ENCODE measurements around the gene TMEM243. TPM values are rescaled to one million over a fixed set of nuclear protein-coding genes. Genes with fewer than 3 reads are reported as not detected.

The TMEM243 gene
- total and polyA plus RNA-seq, 2 experiments from 2014 or later, result 52.7 to 76.9 TPM

DNA sequence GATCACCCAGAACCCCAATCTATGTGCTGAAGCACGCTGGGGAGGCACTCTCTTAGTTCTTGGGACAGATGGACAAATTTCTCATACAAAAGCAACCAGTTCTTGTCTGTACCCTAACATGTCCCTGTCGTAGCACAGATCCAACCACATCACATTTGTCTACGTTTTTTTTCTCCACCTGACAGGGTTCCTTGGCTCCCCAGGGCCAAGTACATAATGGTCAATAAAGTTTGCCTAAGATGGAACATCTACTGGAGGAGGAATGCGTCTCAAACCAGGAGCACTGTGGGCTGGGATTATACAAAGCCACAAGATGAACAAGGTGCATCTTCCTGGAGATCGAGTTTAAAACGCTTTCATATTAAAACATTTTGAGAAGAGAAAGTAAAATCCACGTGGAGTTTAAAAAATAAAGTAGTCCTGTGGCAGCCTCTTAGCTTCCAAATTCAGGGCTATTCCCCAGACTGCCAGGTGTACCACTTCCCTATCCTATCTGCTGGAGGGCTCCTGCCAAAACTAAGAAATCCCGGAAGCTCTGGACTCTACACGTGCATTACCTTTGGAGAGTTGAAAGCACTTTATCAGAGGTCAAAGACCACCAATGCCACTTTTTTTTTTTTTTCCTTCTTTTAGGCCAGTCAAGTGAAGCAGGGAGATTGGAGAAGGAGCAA is 1.4 kb downstream of the TMEM243 start:
- Histone ChIP-seq H3K4me3 (peak overlapping the region; percentile 99), H3F3A (ENCODE audit: insufficient read depth) (peaks cover 13% of the 10 kb centered on the region; the same call in 1 of the 2 replicates), H3K27ac (0 out of 2 replicates have a peak overlapping the region, but pooled peaks have one; percentile 91), H3K4me2 (ENCODE audit: unreplicated experiment) (peak overlapping the region; percentile 94), H3K4me1 (ENCODE audit: insufficient read depth) (peaks cover 38% of the 10 kb centered on the region), H3K27me3 (replicated peaks; ENCODE audit: insufficient read depth) (no peaks in the 10 kb centered on the region), H4K20me1 (ENCODE audit: insufficient read depth) (no peaks in the 10 kb centered on the region), H3K9me2 (ENCODE audit: insufficient read depth) (no peaks in the 10 kb centered on the region), H2AFZ (no peak overlapping the region; the same call in 1 of the 2 replicates), H3K36me3 (ENCODE audit: low read depth) (no peaks in the 10 kb centered on the region), H3K9me3 (ENCODE audit: low read depth) (no peaks in the 10 kb centered on the region), H3K9ac (peak overlapping the region; percentile 99), H3K79me2 (ENCODE audit: insufficient read depth) (peaks cover 77% of the 10 kb centered on the region)
- DNase-seq, result no peak
- no peak for TF ChIP-seq EZH2phosphoT487 (IDR thresholded peaks at IDR 0.05; ENCODE audit: insufficient read depth, low read depth)
- TF ChIP-seq EZH2 (IDR thresholded peaks at IDR 0.05; ENCODE audit: insufficient read depth, poor library complexity, severe bottlenecking), result no peak
- WGBS, 2 experiments (ENCODE audit: low coverage in 1 of 2, low lambda C conversion rate in 2 of 2, missing lambda C conversion rate in 2 of 2), result 65% methylated on average over 9 of the region's 9 CpGs
- in situ Hi-C loops (cut with MboI), result no loop called here

DNA sequence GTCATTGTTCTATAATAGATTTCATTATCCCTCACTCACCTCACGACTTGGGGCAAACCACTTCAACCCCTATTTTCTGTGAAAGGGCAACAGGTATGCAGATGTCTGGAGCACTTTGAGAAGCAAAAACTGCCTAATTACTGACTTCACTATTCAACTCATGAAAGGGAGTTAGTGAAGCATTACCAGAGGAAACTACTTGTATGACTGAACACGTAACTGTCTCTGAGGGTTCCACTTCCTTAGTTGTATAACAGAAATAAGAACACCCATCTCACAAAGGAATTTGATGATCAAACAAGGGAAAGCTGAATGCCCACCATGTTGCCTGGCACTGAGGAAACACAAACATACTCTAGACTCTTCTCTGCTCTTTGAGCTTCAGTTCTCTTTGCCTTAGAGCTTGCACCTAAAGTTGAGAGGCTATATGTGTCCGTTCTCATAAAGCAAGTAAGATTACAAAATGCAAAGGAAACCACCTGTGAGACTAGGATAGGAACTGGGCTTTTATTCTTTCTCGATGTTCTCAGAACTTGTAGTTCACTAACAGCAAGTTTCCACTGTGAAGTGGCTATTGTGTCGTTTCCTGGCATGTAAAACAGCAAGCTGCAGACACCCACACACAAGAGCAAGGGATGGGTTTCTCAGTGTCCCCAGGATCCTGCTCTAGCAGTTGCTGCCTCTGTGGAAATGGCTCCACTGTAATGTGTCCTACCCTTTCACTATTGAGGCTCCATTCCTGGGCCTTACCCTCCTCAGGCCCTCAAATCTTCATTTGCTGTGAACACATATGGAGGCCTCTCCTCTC is 2.6 kb downstream of the TMEM243 start:
- Histone ChIP-seq H3K4me1 (ENCODE audit: insufficient read depth) (peaks cover 50% of the 10 kb centered on the region), H3K79me2 (ENCODE audit: insufficient read depth) (peaks cover 89% of the 10 kb centered on the region), H4K20me1 (ENCODE audit: insufficient read depth) (0 out of 2 replicates have a peak, but pooled peaks cover 3% of the 10 kb centered on the region), H3K27me3 (replicated peaks; ENCODE audit: insufficient read depth) (no peaks in the 10 kb centered on the region), H3K4me2 (ENCODE audit: unreplicated experiment) (peak overlapping the region; percentile 94), H3K27ac (peak overlapping the region; percentile 16; the same call in 1 of the 2 replicates), H3K9ac (no peak overlapping the region), H2AFZ (no peak overlapping the region), H3K9me2 (ENCODE audit: insufficient read depth) (no peaks in the 10 kb centered on the region), H3K9me3 (ENCODE audit: low read depth) (no peaks in the 10 kb centered on the region), H3K4me3 (peak overlapping the region; percentile 99), H3K36me3 (ENCODE audit: low read depth) (no peaks in the 10 kb centered on the region), H3F3A (ENCODE audit: insufficient read depth) (peaks cover 19% of the 10 kb centered on the region; the same call in 1 of the 2 replicates)
- DNase-seq, result peak; percentile 31
- 58 to 65% methylated on average over 5 of the region's 5 CpGs for WGBS, 2 experiments (ENCODE audit: low coverage in 1 of 2, low lambda C conversion rate in 2 of 2, missing lambda C conversion rate in 2 of 2)
- TF ChIP-seq EZH2phosphoT487 (IDR thresholded peaks at IDR 0.05; ENCODE audit: insufficient read depth, low read depth), result no peak
- no peak for TF ChIP-seq EZH2 (IDR thresholded peaks at IDR 0.05; ENCODE audit: insufficient read depth, poor library complexity, severe bottlenecking)
- in situ Hi-C loops (cut with MboI), result no loop called here

DNA sequence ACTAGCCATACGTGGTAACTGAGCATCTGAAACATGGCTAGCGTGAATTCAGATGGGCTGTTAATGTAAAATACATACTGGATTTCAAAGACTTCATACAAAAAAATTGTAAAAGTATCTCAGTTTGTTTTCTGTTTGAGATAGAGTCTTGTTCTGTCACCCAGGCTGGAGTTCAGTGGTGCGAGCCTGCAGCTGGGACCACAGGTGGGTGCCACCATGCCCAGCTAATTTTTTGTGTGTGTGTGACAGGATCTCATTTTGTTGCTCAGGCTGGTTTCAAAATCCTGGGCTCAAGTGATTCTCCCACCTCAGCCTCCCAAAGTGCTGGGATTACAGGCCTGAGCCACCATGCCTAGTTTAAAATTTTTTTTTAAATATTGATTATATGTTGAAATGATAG is 4.5 kb downstream of the TMEM243 start:
- Histone ChIP-seq H3K36me3 (ENCODE audit: low read depth) (no peaks in the 10 kb centered on the region; the same call in 1 of the 2 replicates), H3K9me2 (ENCODE audit: insufficient read depth) (no peaks in the 10 kb centered on the region), H3K27ac (no peak overlapping the region), H3K27me3 (replicated peaks; ENCODE audit: insufficient read depth) (no peaks in the 10 kb centered on the region), H2AFZ (no peak overlapping the region), H3K4me1 (ENCODE audit: insufficient read depth) (peaks cover 44% of the 10 kb centered on the region), H3K9ac (no peak overlapping the region), H3F3A (ENCODE audit: insufficient read depth) (peaks cover 19% of the 10 kb centered on the region; the same call in 1 of the 2 replicates), H4K20me1 (ENCODE audit: insufficient read depth) (0 out of 2 replicates have a peak, but pooled peaks cover 6% of the 10 kb centered on the region), H3K79me2 (ENCODE audit: insufficient read depth) (peaks cover 100% of the 10 kb centered on the region), H3K9me3 (ENCODE audit: low read depth) (no peaks in the 10 kb centered on the region), H3K4me2 (ENCODE audit: unreplicated experiment) (no peak overlapping the region), H3K4me3 (no peak overlapping the region)
- DNase-seq, result no peak
- in situ Hi-C loops (cut with MboI), result no loop called here
- TF ChIP-seq EZH2 (IDR thresholded peaks at IDR 0.05; ENCODE audit: insufficient read depth, poor library complexity, severe bottlenecking) (no peak), EZH2phosphoT487 (IDR thresholded peaks at IDR 0.05; ENCODE audit: insufficient read depth, low read depth) (no peak)
- 100% methylated on average over 3 of the region's 3 CpGs for WGBS, 2 experiments (ENCODE audit: low coverage in 1 of 2, low lambda C conversion rate in 2 of 2, missing lambda C conversion rate in 2 of 2)

DNA sequence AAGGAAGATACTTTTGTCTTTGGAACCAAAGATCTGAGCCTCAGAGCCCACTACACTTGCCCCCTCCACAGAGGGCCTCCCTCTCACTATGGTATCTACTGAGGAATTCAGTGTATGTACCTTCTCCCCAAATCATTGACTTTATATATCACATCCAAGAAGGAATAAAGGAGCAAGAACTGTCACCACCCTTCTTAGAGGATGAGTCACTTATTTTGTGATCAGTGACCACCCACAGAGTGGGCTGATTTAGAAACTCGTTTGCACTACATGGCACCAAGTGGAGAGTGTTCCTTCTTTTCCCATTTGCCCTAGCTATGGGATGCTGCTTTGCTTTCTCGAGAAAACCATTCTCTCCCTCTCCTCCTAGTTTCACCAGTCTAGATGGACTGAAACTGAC is 5.7 kb downstream of the TMEM243 start:
- H3K4me3 ChIP-seq, result no peak overlapping the region
- H3K36me3 ChIP-seq (ENCODE audit: low read depth), result no peaks in the 10 kb centered on the region; the same call in 1 of the 2 replicates
- no peak overlapping the region for H3K27ac ChIP-seq
- DNase-seq, result peak; percentile 43
- WGBS, 2 experiments (ENCODE audit: low coverage in 1 of 2, low lambda C conversion rate in 2 of 2, missing lambda C conversion rate in 2 of 2), result 46 to 50% methylated on average over 2 of the region's 2 CpGs
- H2AFZ ChIP-seq, result no peak overlapping the region
- no peaks in the 10 kb centered on the region for H3K9me2 ChIP-seq (ENCODE audit: insufficient read depth)
- peaks cover 44% of the 10 kb centered on the region for H3K4me1 ChIP-seq (ENCODE audit: insufficient read depth)
- no peaks in the 10 kb centered on the region for H3K9me3 ChIP-seq (ENCODE audit: low read depth)
- in situ Hi-C loops (cut with MboI), result no loop called here
- peak overlapping the region; percentile 8 for H3K4me2 ChIP-seq (ENCODE audit: unreplicated experiment)
- no peak overlapping the region for H3K9ac ChIP-seq
- no peaks in the 10 kb centered on the region for H3K27me3 ChIP-seq (replicated peaks; ENCODE audit: insufficient read depth)
- peaks cover 99% of the 10 kb centered on the region for H3K79me2 ChIP-seq (ENCODE audit: insufficient read depth)
- H3F3A ChIP-seq (ENCODE audit: insufficient read depth), result peaks cover 19% of the 10 kb centered on the region; the same call in 1 of the 2 replicates
- TF ChIP-seq EZH2phosphoT487 (IDR thresholded peaks at IDR 0.05; ENCODE audit: insufficient read depth, low read depth) (no peak), EZH2 (IDR thresholded peaks at IDR 0.05; ENCODE audit: insufficient read depth, poor library complexity, severe bottlenecking) (no peak)
- 0 out of 2 replicates have a peak, but pooled peaks cover 6% of the 10 kb centered on the region for H4K20me1 ChIP-seq (ENCODE audit: insufficient read depth)
